ENCODE measurements around the gene GNA15. TPM values are rescaled to one million over a fixed set of nuclear protein-coding genes. Genes with fewer than 3 reads are reported as not detected.
A peak's percentile ranks its signal among the peaks of the same experiment; 100 is the strongest.

Gene GNA15
- total RNA-seq, 2 donors from 2014 or later = not detected

DNA sequence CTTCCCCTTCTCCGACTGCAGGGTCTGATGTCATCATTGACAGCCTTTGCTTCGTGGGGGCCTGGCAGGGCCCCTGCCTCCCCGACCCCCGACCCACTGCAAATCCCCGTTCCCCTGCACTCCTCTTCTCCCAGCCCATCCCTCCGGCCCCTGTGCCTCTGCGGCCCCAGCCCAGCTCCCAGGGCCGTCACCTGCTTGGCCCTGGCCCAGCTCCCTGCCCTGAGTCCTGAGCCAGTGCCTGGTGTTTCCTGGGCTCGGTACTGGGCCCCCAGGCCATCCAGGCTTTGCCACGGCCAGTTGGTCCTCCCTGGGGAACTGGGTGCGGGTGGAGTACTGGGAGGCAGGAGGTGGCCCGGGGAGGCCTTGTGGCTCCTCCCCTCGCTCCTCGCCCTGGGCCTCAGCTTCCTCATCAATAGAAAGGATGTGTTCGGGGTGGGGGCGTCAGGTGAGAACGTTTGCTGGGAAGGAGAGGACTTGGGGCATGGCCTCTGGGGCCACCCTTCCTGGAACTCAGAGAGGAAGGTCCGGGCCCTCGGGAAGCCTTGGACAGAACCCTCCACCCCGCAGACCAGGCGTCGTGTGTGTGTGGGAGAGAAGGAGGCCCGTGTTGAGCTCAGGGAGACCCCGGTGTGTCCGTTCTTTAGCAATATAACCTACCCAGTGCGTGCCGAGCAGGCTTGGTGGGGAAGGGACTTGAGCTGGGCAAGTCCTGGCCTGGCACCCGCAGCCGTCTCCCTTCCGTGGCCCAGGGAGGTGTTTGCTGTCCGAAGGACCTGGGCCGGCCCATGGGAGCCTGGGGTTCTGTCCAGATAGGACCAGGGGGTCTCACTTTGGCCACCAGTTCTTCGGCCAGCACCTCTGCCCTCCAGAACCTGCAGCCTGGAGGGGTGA lies 72.7 kb downstream of the GNA15 start:
- no peaks in the 10 kb centered on the region for H3K27me3 ChIP-seq (ENCODE audit: control insufficient read depth, insufficient read depth, low read length, poor library complexity, severe bottlenecking)
- H3K36me3 ChIP-seq (ENCODE audit: control insufficient read depth, insufficient read depth, low read length) = peaks cover 13% of the 10 kb centered on the region
- no peak for DNase-seq
- Mint-ChIP-seq H3K4me1 (no peaks in the 10 kb centered on the region), H3K27ac (no peak overlapping the region), H3K36me3 (ENCODE audit: low read depth) (peaks cover 26% of the 10 kb centered on the region), H3K27me3 (ENCODE audit: insufficient read depth) (peaks cover 1% of the 10 kb centered on the region), H3K4me3 (no peak overlapping the region), H3K9me3 (no peaks in the 10 kb centered on the region)
- H3K4me3 ChIP-seq (ENCODE audit: low read length) = no peak overlapping the region
- H3K4me1 ChIP-seq (ENCODE audit: control insufficient read depth, insufficient read depth, low read length) = no peaks in the 10 kb centered on the region
- no peaks in the 10 kb centered on the region for H3K9me3 ChIP-seq (ENCODE audit: control insufficient read depth, low read length)
- WGBS, 2 experiments (ENCODE audit: insufficient coverage in 1 of 2, insufficient read length in 1 of 2) = 92 to 95% methylated on average over 17 to 33 of the region's 33 CpGs
- no peak overlapping the region for H3K27ac ChIP-seq (ENCODE audit: low read depth, low read length)
- TF ChIP-seq, protein P1, sequence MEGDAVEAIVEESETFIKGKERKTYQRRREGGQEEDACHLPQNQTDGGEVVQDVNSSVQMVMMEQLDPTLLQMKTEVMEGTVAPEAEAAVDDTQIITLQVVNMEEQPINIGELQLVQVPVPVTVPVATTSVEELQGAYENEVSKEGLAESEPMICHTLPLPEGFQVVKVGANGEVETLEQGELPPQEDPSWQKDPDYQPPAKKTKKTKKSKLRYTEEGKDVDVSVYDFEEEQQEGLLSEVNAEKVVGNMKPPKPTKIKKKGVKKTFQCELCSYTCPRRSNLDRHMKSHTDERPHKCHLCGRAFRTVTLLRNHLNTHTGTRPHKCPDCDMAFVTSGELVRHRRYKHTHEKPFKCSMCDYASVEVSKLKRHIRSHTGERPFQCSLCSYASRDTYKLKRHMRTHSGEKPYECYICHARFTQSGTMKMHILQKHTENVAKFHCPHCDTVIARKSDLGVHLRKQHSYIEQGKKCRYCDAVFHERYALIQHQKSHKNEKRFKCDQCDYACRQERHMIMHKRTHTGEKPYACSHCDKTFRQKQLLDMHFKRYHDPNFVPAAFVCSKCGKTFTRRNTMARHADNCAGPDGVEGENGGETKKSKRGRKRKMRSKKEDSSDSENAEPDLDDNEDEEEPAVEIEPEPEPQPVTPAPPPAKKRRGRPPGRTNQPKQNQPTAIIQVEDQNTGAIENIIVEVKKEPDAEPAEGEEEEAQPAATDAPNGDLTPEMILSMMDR (conservative IDR thresholded peaks at IDR 0.05) = no peak
- H3K9ac ChIP-seq (ENCODE audit: extremely low read depth, low read length, poor library complexity, severe bottlenecking) = no peak overlapping the region

DNA sequence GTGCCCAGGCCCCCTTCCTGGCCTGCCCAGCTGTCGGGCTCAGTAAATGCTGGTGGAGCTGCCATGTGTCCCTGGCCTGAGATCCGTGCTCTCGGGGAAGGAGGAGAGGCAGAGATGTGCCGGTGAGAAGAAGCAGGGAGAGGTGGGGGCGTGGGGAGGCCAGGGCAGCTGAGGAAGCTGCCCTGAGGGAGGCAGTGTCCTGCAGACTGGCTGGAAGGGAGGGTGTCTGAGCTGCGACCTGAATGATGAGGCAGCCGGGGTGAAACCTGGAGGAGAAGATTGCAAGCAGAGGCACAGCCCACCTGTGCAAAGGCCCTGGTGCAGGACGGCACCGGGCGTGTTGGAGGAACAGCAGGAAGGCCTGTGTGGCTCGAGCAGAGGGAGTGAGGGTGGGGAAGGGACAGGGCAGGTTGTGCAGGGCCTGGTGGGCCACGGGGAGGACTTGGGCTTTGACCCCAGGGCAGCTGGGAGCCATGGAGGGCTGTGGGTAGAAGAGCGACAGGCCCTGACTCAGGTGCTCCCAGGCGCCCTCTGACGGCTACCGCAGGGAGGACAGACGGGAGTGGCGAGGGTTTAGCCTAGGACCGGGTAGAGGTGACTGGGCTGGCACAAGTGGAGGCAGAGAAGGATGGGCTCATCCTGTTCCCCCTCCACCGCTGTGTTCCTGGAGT lies 74.6 kb downstream of the GNA15 start:
- 60 to 61% methylated on average over 10 to 20 of the region's 20 CpGs for WGBS, 2 experiments (ENCODE audit: insufficient coverage in 1 of 2, insufficient read length in 1 of 2)
- Histone ChIP-seq H3K9ac (ENCODE audit: extremely low read depth, low read length, poor library complexity, severe bottlenecking) (no peak overlapping the region), H3K27ac (ENCODE audit: low read depth, low read length) (no peak overlapping the region), H3K27me3 (ENCODE audit: control insufficient read depth, insufficient read depth, low read length, poor library complexity, severe bottlenecking) (no peaks in the 10 kb centered on the region), H3K4me1 (ENCODE audit: control insufficient read depth, insufficient read depth, low read length) (no peaks in the 10 kb centered on the region), H3K4me3 (ENCODE audit: low read length) (no peak overlapping the region), H3K9me3 (ENCODE audit: control insufficient read depth, low read length) (no peaks in the 10 kb centered on the region), H3K36me3 (ENCODE audit: control insufficient read depth, insufficient read depth, low read length) (peaks cover 13% of the 10 kb centered on the region)
- Mint-ChIP-seq H3K27ac (no peak overlapping the region), H3K4me3 (no peak overlapping the region), H3K27me3 (ENCODE audit: insufficient read depth) (peaks cover 1% of the 10 kb centered on the region), H3K9me3 (no peaks in the 10 kb centered on the region), H3K36me3 (ENCODE audit: low read depth) (peaks cover 21% of the 10 kb centered on the region), H3K4me1 (no peaks in the 10 kb centered on the region)
- TF ChIP-seq, protein P1 (conservative IDR thresholded peaks at IDR 0.05) = peak; percentile 79
- peak; percentile 92 for DNase-seq

DNA sequence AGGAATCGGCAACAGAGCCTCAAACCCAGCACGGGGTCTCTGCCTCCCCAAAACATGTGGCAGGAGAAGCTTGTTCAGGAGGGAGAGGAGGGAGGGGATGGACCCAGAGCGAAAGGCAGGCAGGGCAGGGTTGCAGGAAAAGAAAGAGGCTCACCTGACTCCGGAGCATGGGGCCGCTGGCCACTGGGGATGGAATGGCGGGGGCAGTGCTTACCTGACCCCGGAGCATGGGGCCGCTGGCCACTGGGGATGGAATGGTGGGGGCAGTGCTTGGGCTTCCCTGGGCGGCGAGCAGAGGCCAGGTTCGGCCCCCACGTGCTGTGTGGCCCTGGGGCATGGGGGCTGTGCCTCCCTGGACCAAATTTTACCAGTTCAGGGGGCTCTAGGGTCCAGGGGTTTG lies 75.4 kb downstream of the GNA15 start:
- H3K4me3 ChIP-seq (ENCODE audit: low read length) = no peak overlapping the region
- Mint-ChIP-seq H3K36me3 (ENCODE audit: low read depth) (peaks cover 17% of the 10 kb centered on the region), H3K4me3 (no peak overlapping the region), H3K27me3 (ENCODE audit: insufficient read depth) (peaks cover 1% of the 10 kb centered on the region), H3K27ac (no peak overlapping the region), H3K4me1 (no peaks in the 10 kb centered on the region), H3K9me3 (no peaks in the 10 kb centered on the region)
- no peak overlapping the region for H3K9ac ChIP-seq (ENCODE audit: extremely low read depth, low read length, poor library complexity, severe bottlenecking)
- WGBS, 2 experiments (ENCODE audit: insufficient coverage in 1 of 2, insufficient read length in 1 of 2) = 76 to 81% methylated on average over 5 to 12 of the region's 12 CpGs
- H3K9me3 ChIP-seq (ENCODE audit: control insufficient read depth, low read length) = no peaks in the 10 kb centered on the region
- no peak for DNase-seq
- H3K27ac ChIP-seq (ENCODE audit: low read depth, low read length) = no peak overlapping the region
- no peaks in the 10 kb centered on the region for H3K4me1 ChIP-seq (ENCODE audit: control insufficient read depth, insufficient read depth, low read length)
- TF ChIP-seq, protein P1 (conservative IDR thresholded peaks at IDR 0.05) = no peak
- H3K36me3 ChIP-seq (ENCODE audit: control insufficient read depth, insufficient read depth, low read length) = peaks cover 13% of the 10 kb centered on the region
- H3K27me3 ChIP-seq (ENCODE audit: control insufficient read depth, insufficient read depth, low read length, poor library complexity, severe bottlenecking) = no peaks in the 10 kb centered on the region
